Thyroid gland (tissue), 4 donors: ENCODE results near the gene MRPL14. TPM values are rescaled to one million over a fixed set of nuclear protein-coding genes. Genes with fewer than 3 reads are reported as not detected.

ENCODE experiments used
- DNase-seq, 2 donors: peaks; one replicate each; pipeline ENCODE4 v3.0.0-alpha.2; 2019
- H3K27ac ChIP-seq, 3 donors: fragments of 200-600 bp; sonication (generic); 1 replicate in 2 of 3; 2 replicates in 1 of 3; pipeline ENCODE4 v1.5.1; 2016 to 2019; ENCODE audit warnings: mild to moderate bottlenecking in 1 of 3, moderate library complexity in 1 of 3
- H3K27me3 ChIP-seq: fragments of 200-600 bp; sonication (generic); one replicate; pipeline ENCODE4 v1.5.1; 2019
- H3K36me3 ChIP-seq, 2 donors: fragments of 200-600 bp; sonication (generic); one replicate each; pipeline ENCODE4 v1.5.1; 2016 to 2019
- H3K4me1 ChIP-seq, 2 donors: fragments of 200-600 bp; sonication (generic); one replicate each; pipeline ENCODE4 v1.5.1; 2017 to 2019
- H3K4me3 ChIP-seq, 3 donors: fragments of 200-600 bp; sonication (generic); replicated peaks in 1 of 3; 1 replicate in 2 of 3; 2 replicates in 1 of 3; pipeline ENCODE4 v1.5.1; 2016; ENCODE audit warnings: mild to moderate bottlenecking in 1 of 3
- H3K9me3 ChIP-seq: fragments of 200-600 bp; sonication (generic); one replicate; pipeline ENCODE4 v1.5.1; 2017
- CTCF ChIP-seq, 6 experiments: fragments of 200-600 bp in 3 of 6; fragments of 450-650 bp in 3 of 6; sonication (generic) in 3 of 6; IDR thresholded peaks; one replicate each; pipeline ENCODE4 v1.5.1; 2016 to 2019; ENCODE audit warnings: antibody characterized with exemption in 6 of 6, mild to moderate bottlenecking in 2 of 6, inconsistent platforms in 1 of 6, moderate library complexity in 1 of 6
- POLR2A ChIP-seq, 2 donors: fragments of 450-650 bp; IDR thresholded peaks; one replicate each; pipeline ENCODE4 v1.6.1; 2017; ENCODE audit warnings: antibody characterized with exemption in 2 of 2, mild to moderate bottlenecking in 2 of 2, moderate library complexity in 1 of 2
- WGBS, 2 donors: methylation state at CpG; one replicate each; pipeline ENCODE4 v1.1.5; 2017; 5-methylcytosine and 5-hydroxymethylcytosine counted together
- intact Hi-C: fragments of 100-400 bp; cut with DNase I; formaldehyde crosslinking; loops from one replicate; pipeline ENCODE4 v1.15.1; 2023
- total RNA-seq, 4 donors: library from RNA; depleted of rRNA; stranded (reverse); fragments of >200 nt; gene quantifications; one replicate each; pipeline ENCODE4 v1.2.3, GENCODE V29; 2016

MRPL14 gene
- total RNA-seq, 4 donors from 2014 or later, result 26.5 to 80.5 (median 31.1) TPM

GRCh38 chr6:44129841-44130322 is 2.6 kb upstream of the MRPL14 start:
- peaks cover 0 to 4% of the 10 kb centered on the region in 2 donors for H3K36me3 ChIP-seq
- intact Hi-C loops, result no loop called here

GRCh38 chr6:44128020-44128917 is 1.0 kb upstream of the MRPL14 start:
- H3K27ac ChIP-seq, result peak overlapping the region in 2 of 3 donors; percentile 55 to 86
- H3K36me3 ChIP-seq, result no peaks in the 10 kb centered on the region
- peaks cover 33 to 35% of the 10 kb centered on the region in 2 donors for H3K4me1 ChIP-seq
- H3K4me3 ChIP-seq, result peak overlapping the region; percentile 63 to 96 (median 63)
- WGBS, 2 donors, result 5 to 10% methylated on average over 27 to 41 of the region's 49 CpGs
- DNase-seq, result peak; percentile 44 to 54
- TF ChIP-seq CTCF (IDR thresholded peaks at IDR 0.05) (peak in 3 of 6 experiments; percentile 19 to 32 (median 28)), POLR2A (IDR thresholded peaks at IDR 0.05) (no peak)
- no peaks in the 10 kb centered on the region for H3K9me3 ChIP-seq
- intact Hi-C loops, result no loop called here
- no peaks in the 10 kb centered on the region for H3K27me3 ChIP-seq

More at GRCh38 chr6:44129841-44130322, 2.6 kb upstream of the MRPL14 start:
- TF ChIP-seq CTCF (IDR thresholded peaks at IDR 0.05), result no peak
- no peak overlapping the region for H3K27ac ChIP-seq
- H3K4me1 ChIP-seq, result peaks cover 20 to 24% of the 10 kb centered on the region in 2 donors
- no peaks in the 10 kb centered on the region for H3K27me3 ChIP-seq
- no peak overlapping the region for H3K4me3 ChIP-seq
- WGBS, 2 donors, result 86 to 92% methylated on average over 2 of the region's 2 CpGs
- DNase-seq, result no peak
- no peaks in the 10 kb centered on the region for H3K9me3 ChIP-seq

GRCh38 chr6:44126320-44127149 is 717 bp downstream of the MRPL14 start:
- peak overlapping the region; percentile 20 to 96 (median 44) for H3K4me3 ChIP-seq
- H3K27ac ChIP-seq, result peak overlapping the region; percentile 58 to 90 (median 86)
- no peaks in the 10 kb centered on the region for H3K27me3 ChIP-seq
- peaks cover 48 to 53% of the 10 kb centered on the region in 2 donors for H3K4me1 ChIP-seq
- TF ChIP-seq CTCF (IDR thresholded peaks at IDR 0.05), result no peak
- TF ChIP-seq POLR2A (IDR thresholded peaks at IDR 0.05), result no peak
- DNase-seq, result peak; percentile 50
- intact Hi-C loops, result no loop called here
- no peaks in the 10 kb centered on the region for H3K36me3 ChIP-seq
- WGBS, 2 donors, result 2 to 8% methylated on average over 8 to 29 of the region's 31 CpGs
- no peaks in the 10 kb centered on the region for H3K9me3 ChIP-seq

GRCh38 chr6:44123544-44123943 is 3.7 kb downstream of the MRPL14 start:
- TF ChIP-seq CTCF (IDR thresholded peaks at IDR 0.05) (no peak), POLR2A (IDR thresholded peaks at IDR 0.05) (no peak)
- Histone ChIP-seq H3K36me3 (no peaks in the 10 kb centered on the region), H3K27me3 (no peaks in the 10 kb centered on the region), H3K27ac (peak overlapping the region in 1 of 3 donors; percentile 61), H3K4me3 (no peak overlapping the region), H3K4me1 (peaks cover 70 to 75% of the 10 kb centered on the region in 2 donors), H3K9me3 (no peaks in the 10 kb centered on the region)
- intact Hi-C loops, result no loop called here
- no peak for DNase-seq
- WGBS, 2 donors, result 93 to 94% methylated on average over 2 of the region's 2 CpGs
